Measurements from ENCODE around the gene EEF1G. TPM values are rescaled to one million over a fixed set of nuclear protein-coding genes. Genes with fewer than 3 reads are reported as not detected.

The EEF1G gene
- total and polyA plus RNA-seq, 9 of the 15 experiments (the other 6 are each of a cell fraction or from before 2014, with no cell fraction given), result 985 to 2,349 (median 2,035) TPM

- TF ChIP-seq NUFIP1 (IDR thresholded peaks at IDR 0.05; ENCODE audit: partially characterized antibody) (no peak), ZNF644 (tag; IDR thresholded peaks at IDR 0.05; ENCODE audit: low read depth) (no peak; the same call in 1 of the 2 replicates), NR0B1 (IDR thresholded peaks at IDR 0.05; ENCODE audit: partially characterized antibody) (no peak), ETV1 (tag; conservative IDR thresholded peaks at IDR 0.05; ENCODE audit: low read depth) (peak; percentile 94), ZNF75A (CRISPR knock-in tag; IDR thresholded peaks at IDR 0.05) (no peak), ELF1 (tag; IDR thresholded peaks at IDR 0.05) (peak; percentile 93), SMAD3 (CRISPR knock-in tag; conservative IDR thresholded peaks at IDR 0.05) (0 out of 2 replicates have a peak, but pooled peaks have one; percentile 55), ZNF511 (CRISPR knock-in tag; IDR thresholded peaks at IDR 0.05) (peak; percentile 76; the same call in 1 of the 2 replicates), RB1 (IDR thresholded peaks at IDR 0.05; ENCODE audit: low read depth) (peak; percentile 94), MTA1 (IDR thresholded peaks at IDR 0.05; ENCODE audit: borderline replicate concordance) (peak; percentile 68; the same call in 1 of the 2 replicates), TBP (optimal IDR thresholded peaks at IDR 0.05; ENCODE audit: low read depth, low read length) (peak; percentile 95), USF1 (CRISPR knock-in tag; IDR thresholded peaks at IDR 0.05) (no peak), FOXP1 (CRISPR knock-in tag; IDR thresholded peaks at IDR 0.05) (peak; percentile 83; the same call in 1 of the 2 replicates), MCM5 (IDR thresholded peaks at IDR 0.05; ENCODE audit: low read depth) (no peak), KLF6 (CRISPR knock-in tag; IDR thresholded peaks at IDR 0.05; ENCODE audit: borderline replicate concordance) (no peak), ZNF445 (CRISPR knock-in tag; IDR thresholded peaks at IDR 0.05; ENCODE audit: low read depth) (no peak), DEAF1 (CRISPR knock-in tag; IDR thresholded peaks at IDR 0.05) (peak; percentile 55; the same call in 1 of the 2 replicates), KAT2B (IDR thresholded peaks at IDR 0.05; ENCODE audit: low read depth, low read length) (no peak), MTA3 (IDR thresholded peaks at IDR 0.05; ENCODE audit: borderline replicate concordance) (peak; percentile 96; the same call in 1 of the 2 replicates), THRB (CRISPR knock-in tag; conservative IDR thresholded peaks at IDR 0.05) (no peak), MECOM (CRISPR knock-in tag; IDR thresholded peaks at IDR 0.05) (no peak)
Measured at GRCh38 chr11:62591448-62592145, 17.9 kb upstream of the EEF1G start, which contains the start of gene TUT1 (continued).

Data from K562 (cell line).